ENCODE results near the gene TMEM63C. TPM values are rescaled to one million over a fixed set of nuclear protein-coding genes. Genes with fewer than 3 reads are reported as not detected.
A peak's percentile ranks its signal among the peaks of the same experiment; 100 is the strongest.

TMEM63C gene, protein sequence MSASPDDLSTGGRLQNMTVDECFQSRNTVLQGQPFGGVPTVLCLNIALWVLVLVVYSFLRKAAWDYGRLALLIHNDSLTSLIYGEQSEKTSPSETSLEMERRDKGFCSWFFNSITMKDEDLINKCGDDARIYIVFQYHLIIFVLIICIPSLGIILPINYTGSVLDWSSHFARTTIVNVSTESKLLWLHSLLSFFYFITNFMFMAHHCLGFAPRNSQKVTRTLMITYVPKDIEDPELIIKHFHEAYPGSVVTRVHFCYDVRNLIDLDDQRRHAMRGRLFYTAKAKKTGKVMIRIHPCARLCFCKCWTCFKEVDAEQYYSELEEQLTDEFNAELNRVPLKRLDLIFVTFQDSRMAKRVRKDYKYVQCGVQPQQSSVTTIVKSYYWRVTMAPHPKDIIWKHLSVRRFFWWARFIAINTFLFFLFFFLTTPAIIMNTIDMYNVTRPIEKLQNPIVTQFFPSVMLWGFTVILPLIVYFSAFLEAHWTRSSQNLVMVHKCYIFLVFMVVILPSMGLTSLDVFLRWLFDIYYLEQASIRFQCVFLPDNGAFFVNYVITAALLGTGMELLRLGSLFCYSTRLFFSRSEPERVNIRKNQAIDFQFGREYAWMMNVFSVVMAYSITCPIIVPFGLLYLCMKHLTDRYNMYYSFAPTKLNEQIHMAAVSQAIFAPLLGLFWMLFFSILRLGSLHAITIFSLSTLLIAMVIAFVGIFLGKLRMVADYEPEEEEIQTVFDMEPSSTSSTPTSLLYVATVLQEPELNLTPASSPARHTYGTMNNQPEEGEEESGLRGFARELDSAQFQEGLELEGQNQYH
- 7.7 TPM for polyA plus RNA-seq
- long read RNA-seq, donor 1: 0 reads
- long read RNA-seq, donor 2: 0 reads
- long read RNA-seq, donor 3: 0 reads
- long read RNA-seq, donor 4: 0 reads
- long read RNA-seq, donor 5: 0 reads
- long read RNA-seq, donor 6: 0 reads
- long read RNA-seq, donor 7: 0 reads
- long read RNA-seq, donor 8: 0 reads
- long read RNA-seq, donor 9: 0 reads
- long read RNA-seq, donor 10: 0 reads
- long read RNA-seq, donor 11: 0 reads

DNA sequence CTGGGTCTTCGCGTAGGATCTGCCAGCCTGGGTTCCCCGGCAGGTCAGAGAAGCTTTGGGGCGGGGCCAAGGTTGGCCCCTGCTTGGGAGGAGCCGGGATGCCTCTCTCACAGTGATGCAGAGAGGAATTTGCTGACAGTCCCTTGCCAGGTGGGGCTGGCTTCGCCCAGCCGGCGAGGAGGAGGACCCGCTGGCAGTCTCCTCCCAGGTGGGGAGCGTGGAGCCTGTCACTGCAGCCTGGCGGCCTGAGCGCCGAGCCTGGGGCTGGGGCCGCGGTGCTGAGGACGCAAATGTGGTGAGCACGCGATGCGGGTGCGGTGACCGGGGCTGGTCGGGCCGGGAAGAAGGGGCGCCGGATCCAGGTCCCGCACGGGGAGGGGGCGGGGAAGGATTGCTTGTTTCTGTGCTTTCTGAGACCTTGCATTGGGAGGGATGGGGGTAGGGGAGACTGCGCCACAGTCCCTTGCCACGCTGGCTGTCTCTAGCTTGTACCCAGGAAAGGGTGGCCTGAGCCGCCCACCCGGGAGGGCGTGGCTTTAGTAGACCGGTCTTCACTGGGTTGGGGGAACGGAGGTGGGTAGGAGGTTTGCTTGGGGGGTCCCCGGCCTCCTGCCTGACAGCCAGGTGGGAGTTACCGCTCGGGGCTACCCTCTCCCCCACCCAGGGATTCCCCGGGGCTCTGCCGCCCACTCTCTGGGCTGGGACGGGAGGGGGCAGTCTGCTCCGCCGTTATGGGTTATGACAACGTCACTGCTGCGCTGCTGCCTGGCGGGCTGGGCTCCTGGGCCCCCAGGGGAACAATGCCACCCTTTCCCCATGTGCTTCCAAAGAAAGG is at the start of gene TMEM63C:
Gene TMEM63C (plus strand): TSS at position 196 of the 835 bp plus-strand sequence. CDS start 37,016 bp downstream, outside the sequence.
- Histone ChIP-seq H3K36me3 (ENCODE audit: control insufficient read depth, insufficient read depth, low read length) (no peaks in the 10 kb centered on the region), H3K27ac (ENCODE audit: low read length) (no peak within 1 kb of the TSS), H3K9me3 (ENCODE audit: control insufficient read depth, low read depth, low read length) (no peaks in the 10 kb centered on the region), H3K27me3 (ENCODE audit: control insufficient read depth, insufficient read depth, low read length) (no peaks in the 10 kb centered on the region), H3K4me1 (ENCODE audit: control insufficient read depth, insufficient read depth, low read length) (peaks cover 40% of the 10 kb centered on the region), H3K4me3 (ENCODE audit: low read length) (peak within 1 kb of the TSS; percentile 68)
- peak; percentile 76 to 86 for DNase-seq
- no CpG with 5 or more reads among the region's 46 CpGs for WGBS (ENCODE audit: insufficient coverage, low lambda C conversion rate)

DNA sequence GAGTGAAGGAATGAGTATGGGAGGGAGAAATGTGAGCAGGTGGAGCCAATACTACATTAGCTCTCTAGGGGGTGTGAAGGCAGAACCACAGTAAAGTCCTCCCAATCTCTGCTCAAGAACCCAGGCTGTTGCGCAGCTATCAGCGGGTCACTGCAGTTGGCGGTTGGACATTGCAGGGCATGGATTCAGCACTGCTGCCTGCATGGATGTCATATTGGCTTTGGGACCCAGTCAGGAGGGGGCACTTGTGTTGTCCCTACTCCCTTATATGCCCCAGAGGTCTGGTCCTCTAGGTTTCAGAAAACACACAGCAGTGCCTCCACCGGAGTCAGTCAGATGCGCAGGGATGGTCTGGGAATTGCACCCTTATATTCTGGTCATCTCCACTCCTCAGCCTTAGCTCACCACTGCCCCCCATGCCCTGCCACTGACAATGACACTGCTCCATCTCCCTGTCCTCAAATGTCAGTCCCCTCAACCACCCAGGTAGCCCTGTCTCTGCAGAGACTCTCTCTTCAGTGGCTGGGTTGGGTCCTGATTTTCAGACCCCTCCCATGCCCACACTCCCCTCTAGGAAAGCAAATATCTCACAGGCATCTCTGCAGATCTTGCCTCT is 49.6 kb upstream of the TMEM63C start:
- Histone ChIP-seq H3K9me3 (ENCODE audit: control insufficient read depth, low read depth, low read length) (no peaks in the 10 kb centered on the region), H3K4me3 (ENCODE audit: low read length) (no peak overlapping the region), H3K36me3 (ENCODE audit: control insufficient read depth, insufficient read depth, low read length) (no peaks in the 10 kb centered on the region), H3K27me3 (ENCODE audit: control insufficient read depth, insufficient read depth, low read length) (peaks cover 69% of the 10 kb centered on the region), H3K4me1 (ENCODE audit: control insufficient read depth, insufficient read depth, low read length) (no peaks in the 10 kb centered on the region), H3K27ac (ENCODE audit: low read length) (no peak overlapping the region)
- WGBS (ENCODE audit: insufficient coverage, low lambda C conversion rate): no CpG with 5 or more reads among the region's 5 CpGs
- DNase-seq: no peak

DNA sequence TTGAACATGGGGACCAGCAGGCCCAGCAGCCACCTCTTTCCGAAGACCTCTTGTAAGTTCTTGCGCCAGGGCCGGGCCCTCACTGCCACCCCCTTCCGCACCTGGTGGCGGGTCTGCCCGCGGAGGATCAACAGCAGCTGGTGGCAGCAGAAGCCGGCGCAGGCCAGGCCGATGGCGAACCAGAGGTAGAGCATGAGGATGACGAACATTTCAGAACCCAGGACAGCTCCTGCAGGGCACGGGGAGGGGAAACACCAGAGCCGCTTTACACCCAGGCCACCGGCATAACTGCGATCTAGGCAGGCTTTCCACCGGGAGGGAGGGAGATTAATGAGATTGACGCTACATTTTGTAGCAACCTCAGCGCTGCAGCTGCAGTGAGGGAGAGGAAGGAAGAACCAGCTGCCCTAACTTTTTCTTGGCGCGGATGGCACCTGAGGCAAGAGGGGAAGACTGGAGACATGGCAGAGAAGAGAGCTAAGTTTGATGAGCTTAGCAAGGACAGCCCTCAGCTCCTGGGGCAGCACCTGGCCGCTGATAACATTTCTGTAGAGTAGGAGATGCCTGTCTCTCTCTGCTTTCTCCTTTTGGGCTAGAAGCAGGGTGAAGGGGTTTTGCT is 47.8 kb upstream of the TMEM63C start:
- Histone ChIP-seq H3K36me3 (ENCODE audit: control insufficient read depth, insufficient read depth, low read length) (no peaks in the 10 kb centered on the region), H3K4me3 (ENCODE audit: low read length) (no peak overlapping the region), H3K27ac (ENCODE audit: low read length) (no peak overlapping the region), H3K9me3 (ENCODE audit: control insufficient read depth, low read depth, low read length) (no peaks in the 10 kb centered on the region), H3K4me1 (ENCODE audit: control insufficient read depth, insufficient read depth, low read length) (no peaks in the 10 kb centered on the region), H3K27me3 (ENCODE audit: control insufficient read depth, insufficient read depth, low read length) (peaks cover 69% of the 10 kb centered on the region)
- no CpG with 5 or more reads among the region's 22 CpGs for WGBS (ENCODE audit: insufficient coverage, low lambda C conversion rate)
- DNase-seq: peak; percentile 45 to 70

DNA sequence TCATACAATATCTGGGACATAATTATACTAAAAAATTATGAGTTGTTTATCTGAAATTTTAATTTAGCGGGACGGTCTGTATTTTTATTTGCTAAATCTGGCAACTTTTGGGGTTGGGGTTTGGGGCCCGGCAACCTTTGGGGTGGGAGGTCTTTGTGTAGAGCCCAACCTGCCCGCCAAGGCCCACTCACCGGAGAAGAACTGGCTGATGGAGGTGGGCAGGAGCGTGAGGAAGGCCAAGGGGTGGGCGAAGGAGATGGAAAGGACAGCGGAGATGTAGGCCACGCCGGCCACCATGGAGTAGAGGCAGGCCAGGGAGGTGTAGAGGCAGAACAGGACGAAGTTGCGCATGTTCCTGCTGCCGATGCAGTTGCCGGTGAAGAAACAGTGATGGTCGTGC is 42.6 kb upstream of the TMEM63C start:
- Histone ChIP-seq H3K4me3 (ENCODE audit: low read length) (no peak overlapping the region), H3K9me3 (ENCODE audit: control insufficient read depth, low read depth, low read length) (peaks cover 6% of the 10 kb centered on the region), H3K4me1 (ENCODE audit: control insufficient read depth, insufficient read depth, low read length) (no peaks in the 10 kb centered on the region), H3K27me3 (ENCODE audit: control insufficient read depth, insufficient read depth, low read length) (peaks cover 85% of the 10 kb centered on the region), H3K27ac (ENCODE audit: low read length) (no peak overlapping the region), H3K36me3 (ENCODE audit: control insufficient read depth, insufficient read depth, low read length) (no peaks in the 10 kb centered on the region)
- WGBS (ENCODE audit: insufficient coverage, low lambda C conversion rate): no CpG with 5 or more reads among the region's 15 CpGs
- no peak for DNase-seq

DNA sequence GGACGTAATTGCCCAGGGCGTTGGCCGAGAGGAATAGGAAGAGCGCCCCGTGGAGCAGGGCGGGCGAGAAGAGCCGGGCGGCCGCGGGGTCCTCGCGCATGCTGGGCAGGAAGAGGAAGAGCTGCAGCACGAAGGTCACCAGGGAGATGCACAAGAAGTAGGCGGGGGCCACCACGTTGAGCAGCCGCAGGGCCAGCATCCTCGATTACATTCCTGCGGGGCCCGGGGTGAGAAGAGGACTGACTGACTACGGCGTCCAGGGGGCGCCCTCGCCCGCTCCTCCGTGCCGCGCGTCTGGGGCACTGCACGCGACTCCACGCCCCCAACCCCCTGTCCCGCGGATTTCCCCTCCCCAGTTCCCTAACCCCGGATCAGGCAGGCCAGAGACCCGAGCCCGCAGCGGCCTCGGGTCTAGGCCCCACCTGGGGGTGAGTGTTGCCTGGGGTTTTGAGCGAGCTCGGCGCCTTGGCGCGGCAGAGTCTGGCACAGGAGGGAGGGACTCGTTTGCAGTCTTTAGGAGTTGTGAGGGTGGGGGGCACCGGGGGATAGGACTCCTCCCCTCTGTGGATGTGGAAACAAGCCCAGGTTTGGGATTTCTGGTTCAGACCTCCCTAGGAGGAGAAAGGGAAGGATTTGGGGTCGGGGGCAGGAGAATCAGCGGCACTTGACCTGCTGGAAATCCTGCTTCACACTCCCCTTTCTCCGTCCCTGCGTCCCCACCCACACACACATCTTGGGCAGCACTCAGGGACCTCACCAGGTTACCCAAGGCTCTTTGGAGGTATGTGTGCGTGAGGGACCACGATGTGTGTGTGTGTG is 41.8 kb upstream of the TMEM63C start:
- H3K4me3 ChIP-seq (ENCODE audit: low read length): no peak overlapping the region
- peaks cover 6% of the 10 kb centered on the region for H3K9me3 ChIP-seq (ENCODE audit: control insufficient read depth, low read depth, low read length)
- H3K27ac ChIP-seq (ENCODE audit: low read length): no peak overlapping the region
- no CpG with 5 or more reads among the region's 52 CpGs for WGBS (ENCODE audit: insufficient coverage, low lambda C conversion rate)
- H3K27me3 ChIP-seq (ENCODE audit: control insufficient read depth, insufficient read depth, low read length): peaks cover 85% of the 10 kb centered on the region
- no peaks in the 10 kb centered on the region for H3K36me3 ChIP-seq (ENCODE audit: control insufficient read depth, insufficient read depth, low read length)
- no peaks in the 10 kb centered on the region for H3K4me1 ChIP-seq (ENCODE audit: control insufficient read depth, insufficient read depth, low read length)
- no peak for DNase-seq

DNA sequence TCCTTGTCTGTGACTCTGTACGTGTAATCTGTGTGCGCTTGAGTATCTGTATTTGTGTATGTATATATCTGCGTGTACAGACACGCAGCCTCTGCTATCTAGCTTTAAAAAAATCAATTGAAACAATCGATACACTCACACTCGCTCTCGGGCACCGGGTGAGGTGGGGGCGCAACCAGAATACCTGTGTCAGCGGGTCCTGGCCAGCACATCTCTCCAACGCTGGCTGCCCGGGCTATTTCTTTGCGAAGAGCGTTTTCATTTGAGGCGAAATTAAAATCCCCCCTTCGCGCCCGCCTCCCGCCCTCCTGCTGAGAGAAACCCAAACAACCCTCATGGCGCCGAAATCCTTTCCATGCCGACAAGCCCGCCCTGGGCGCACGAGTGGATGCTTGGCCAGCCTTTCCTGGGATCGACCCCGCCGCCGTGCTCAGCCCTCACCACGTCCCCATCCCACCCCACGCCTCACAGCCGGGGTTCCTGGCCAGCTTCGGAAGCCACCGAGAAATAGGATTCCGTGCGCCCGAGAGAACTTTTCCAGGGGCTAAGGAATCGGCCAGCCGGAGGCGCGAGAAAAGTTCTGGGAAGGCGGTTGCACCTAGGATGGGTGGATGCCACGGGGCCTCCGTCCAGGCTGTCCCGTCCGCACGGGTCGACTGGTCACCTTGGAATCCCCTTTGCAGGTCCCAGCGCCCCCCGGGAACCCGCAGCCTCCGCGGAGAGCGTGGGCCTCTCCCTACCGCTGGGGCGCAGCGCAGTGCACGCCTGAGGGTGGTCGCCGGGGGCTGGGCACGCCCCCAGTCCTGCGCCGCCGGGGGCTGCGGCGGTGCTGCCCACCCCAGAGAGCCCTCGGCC is 41.0 kb upstream of the TMEM63C start:
- WGBS (ENCODE audit: insufficient coverage, low lambda C conversion rate): no CpG with 5 or more reads among the region's 67 CpGs
- Histone ChIP-seq H3K36me3 (ENCODE audit: control insufficient read depth, insufficient read depth, low read length) (no peaks in the 10 kb centered on the region), H3K9me3 (ENCODE audit: control insufficient read depth, low read depth, low read length) (peaks cover 6% of the 10 kb centered on the region), H3K4me1 (ENCODE audit: control insufficient read depth, insufficient read depth, low read length) (no peaks in the 10 kb centered on the region), H3K27me3 (ENCODE audit: control insufficient read depth, insufficient read depth, low read length) (peaks cover 88% of the 10 kb centered on the region), H3K4me3 (ENCODE audit: low read length) (no peak overlapping the region), H3K27ac (ENCODE audit: low read length) (no peak overlapping the region)
- DNase-seq: no peak

DNA sequence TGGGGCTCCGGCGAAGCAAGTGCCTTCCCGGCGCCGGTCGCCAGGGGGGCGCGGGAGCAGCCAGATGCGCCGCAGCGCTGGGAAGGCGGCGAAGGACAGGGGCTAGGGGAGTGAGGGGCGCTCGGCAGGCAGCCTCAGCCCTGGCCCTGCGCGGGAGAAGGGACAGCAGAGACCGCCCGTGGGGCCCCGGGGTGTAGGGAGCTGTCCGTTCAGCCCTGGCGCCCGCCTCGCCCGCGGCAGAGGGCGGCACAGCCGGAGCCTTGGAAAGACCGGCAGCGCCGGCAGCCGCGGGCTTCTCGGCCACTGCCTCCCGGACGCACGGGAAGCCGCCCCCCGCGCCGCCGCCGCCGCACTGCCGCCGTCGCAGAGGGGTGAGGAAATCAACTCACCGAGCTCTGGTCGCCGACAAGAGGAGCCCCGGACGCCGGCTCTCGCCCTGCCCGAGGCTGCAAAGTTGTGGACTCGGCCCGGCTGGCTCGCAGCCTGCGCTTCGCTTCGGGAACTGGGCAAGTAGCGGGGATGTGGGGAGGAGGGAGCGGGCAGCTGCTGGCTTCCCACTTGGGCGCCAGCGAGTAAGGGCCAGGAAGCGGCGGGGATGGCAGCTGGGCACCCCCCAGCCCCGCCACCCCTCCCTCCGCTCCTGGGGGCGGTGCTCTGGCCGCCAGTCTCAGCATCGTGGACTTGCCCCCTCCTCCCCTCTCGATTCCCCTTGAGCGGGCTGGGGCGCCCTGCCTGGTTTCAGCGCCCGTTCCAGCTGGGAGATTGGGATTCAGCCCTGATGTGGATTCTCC is 40.2 kb upstream of the TMEM63C start, which contains the start of gene ZDHHC22:
Gene ZDHHC22 (minus strand): TSS at position 578 of the 791 bp plus-strand sequence. CDS start 2,053 bp downstream, outside the sequence.
- DNase-seq: peak in 1 of 2 donors; percentile 33
- Histone ChIP-seq H3K27me3 (ENCODE audit: control insufficient read depth, insufficient read depth, low read length) (peaks cover 93% of the 10 kb centered on the region), H3K4me3 (ENCODE audit: low read length) (peak within 1 kb of the TSS; percentile 18), H3K9me3 (ENCODE audit: control insufficient read depth, low read depth, low read length) (peaks cover 6% of the 10 kb centered on the region), H3K27ac (ENCODE audit: low read length) (no peak within 1 kb of the TSS), H3K4me1 (ENCODE audit: control insufficient read depth, insufficient read depth, low read length) (no peaks in the 10 kb centered on the region), H3K36me3 (ENCODE audit: control insufficient read depth, insufficient read depth, low read length) (no peaks in the 10 kb centered on the region)
- WGBS (ENCODE audit: insufficient coverage, low lambda C conversion rate): no CpG with 5 or more reads among the region's 77 CpGs

Measured in large intestine (tissue), 12 donors.